GM21528 (cell line): ENCODE data around the gene DIMT1.

ENCODE experiments used
- ATAC-seq: cut with Tn5 transposase; IDR thresholded peaks from one replicate; pipeline ENCODE4 v1.9.1; 2021; ENCODE audit warnings: mild to moderate bottlenecking, moderate library complexity; ENCODE audit not compliant: unreplicated experiment, low FRiP score

Gene DIMT1

DNA sequence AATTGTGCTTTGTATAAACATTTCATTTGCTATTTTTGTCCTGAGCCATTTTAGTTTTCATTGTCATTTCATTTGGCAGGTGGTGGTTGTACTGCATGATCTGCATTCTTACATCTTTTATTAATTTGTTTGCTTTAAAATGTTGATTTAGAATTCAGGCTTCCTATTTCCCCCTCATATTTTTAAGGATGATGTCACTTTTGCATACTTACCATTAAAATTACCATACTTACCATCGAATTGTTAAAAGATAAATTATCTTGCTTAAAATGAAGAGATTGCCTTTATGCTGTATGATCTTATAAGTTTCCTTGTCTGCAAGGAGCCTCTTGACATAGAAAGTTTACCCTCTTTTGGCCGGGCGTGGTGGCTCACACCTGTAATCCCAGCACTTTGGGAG, 31.1 kb downstream of the DIMT1 start:
- ATAC-seq: no peak

DNA sequence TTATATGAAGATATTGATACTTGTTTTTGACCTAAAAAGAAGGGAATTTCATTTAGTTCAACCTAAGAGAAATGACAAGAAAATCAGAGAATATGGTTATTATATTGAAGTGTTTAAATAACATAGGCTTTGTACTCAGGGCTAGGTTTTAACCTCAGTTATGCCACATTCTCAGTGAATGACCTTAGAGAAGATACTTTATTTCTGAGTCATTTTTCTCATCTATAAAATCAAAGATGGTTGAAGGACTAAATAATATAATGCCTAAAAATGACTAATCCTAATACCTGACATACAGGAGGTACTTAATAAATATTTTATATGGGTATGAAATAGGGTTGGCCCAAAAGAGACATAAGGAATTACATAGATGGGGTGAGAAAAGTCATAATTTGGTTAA, 32.3 kb downstream of the DIMT1 start:
- no peak for ATAC-seq

DNA sequence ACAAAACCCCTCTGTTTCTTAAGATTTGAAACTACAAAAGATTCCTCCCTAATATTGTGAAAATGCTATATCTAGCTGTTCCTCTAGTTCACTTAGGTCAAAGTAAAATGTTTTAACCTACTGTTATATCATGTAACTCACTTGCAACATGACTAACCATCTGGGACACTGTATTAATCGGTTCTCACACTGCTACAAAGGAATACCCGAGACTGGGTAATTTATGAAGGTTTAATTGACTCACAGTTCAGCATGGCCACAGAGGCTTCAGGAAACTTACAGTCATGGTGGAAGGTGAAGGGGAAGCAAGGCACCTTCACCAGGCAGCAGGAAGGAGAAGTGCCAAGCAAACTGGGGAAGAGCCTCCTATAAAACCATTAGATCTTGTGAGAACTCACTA, 34.7 kb downstream of the DIMT1 start:
- ATAC-seq: no peak

DNA sequence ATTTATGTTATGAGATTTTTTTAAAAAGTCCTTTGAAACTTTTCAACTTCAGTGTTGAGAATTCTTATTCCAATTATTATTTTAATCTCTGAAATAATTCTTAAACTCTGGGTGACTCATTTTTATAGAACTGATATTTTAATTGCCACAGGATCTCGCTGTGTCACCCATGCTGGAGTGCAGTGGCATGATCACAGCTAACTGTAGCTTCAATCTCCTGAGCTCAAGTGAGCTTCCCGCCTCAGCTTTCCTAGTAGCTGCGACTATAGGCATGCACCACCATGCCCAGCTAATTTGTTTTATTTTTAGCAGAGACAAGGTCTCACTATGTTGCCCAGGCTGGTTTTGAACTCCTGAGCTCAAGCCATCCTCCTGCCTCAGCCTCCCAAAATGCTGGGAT, 41.0 kb downstream of the DIMT1 start:
- no peak for ATAC-seq

DNA sequence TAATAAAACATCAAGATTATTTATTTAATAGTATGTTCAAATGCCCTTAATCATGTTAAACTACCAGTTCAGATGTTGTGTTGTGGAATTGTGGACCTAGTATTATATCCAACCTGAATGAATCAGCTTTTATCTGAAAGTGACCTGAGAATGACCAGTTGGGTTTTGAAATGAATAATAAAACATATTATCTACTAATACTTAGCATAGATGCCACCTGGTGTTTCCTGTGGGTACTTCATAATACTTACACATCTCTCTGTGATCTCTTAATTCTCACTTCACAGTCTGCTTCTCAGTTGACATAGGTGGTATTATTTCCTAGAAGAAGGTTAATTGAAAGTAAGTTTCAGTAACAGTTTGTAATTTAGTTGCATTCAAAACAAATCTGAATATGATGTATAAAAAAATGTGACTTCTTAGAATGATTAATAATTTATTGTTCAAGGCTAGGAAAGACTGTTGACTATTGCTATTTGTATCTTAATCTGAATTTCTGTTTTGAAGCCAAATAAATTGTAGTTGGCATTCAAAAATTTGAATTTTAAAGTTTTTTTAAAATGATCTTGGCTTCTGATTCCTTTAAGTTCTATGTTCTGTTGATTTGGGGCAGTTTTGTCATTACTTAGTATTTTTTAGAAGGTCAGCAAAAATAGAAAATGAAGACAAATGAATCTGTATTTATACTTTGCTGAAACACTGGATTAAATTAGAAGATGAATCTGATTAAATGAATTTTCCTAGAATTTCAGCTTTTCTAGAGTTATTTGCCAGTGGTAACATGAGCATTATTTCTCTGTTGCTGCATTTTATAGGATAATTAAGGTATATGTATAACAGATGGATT, 49.5 kb downstream of the DIMT1 start:
- peak; percentile 80 for ATAC-seq

DNA sequence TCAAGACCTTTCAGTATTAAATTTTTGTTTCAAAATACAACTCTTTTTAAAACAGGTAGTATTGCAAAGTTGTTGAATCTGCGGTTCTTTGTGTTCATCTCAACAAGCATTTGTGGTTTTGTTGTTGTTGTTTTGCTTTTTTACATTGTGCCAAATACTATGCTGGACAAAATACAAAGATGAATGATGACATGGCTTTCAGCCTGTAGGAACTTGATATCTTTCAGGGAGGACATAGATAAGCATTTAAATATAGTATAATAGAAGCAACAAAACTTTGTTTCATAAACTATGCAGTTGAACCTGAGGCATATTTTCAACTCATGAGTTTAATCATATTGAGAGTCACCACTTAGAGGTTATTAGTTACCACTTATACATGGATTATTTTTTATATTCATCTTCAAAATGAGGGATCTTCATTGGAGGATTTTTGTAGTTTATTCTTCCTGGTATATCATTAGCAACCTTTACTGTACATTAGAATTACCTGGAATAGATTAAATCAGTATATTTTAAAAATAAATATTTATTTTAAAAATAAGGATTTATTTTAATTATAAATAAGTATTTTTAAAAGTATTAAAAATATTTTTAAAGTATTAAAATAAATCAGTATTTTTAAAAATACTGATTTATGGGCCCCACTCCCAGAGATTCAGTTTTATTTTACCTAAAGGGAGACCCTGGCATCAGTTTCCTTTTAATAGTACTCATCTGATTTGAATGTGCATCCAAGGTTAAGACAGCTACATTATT, 54.8 kb downstream of the DIMT1 start:
- no peak for ATAC-seq

DNA sequence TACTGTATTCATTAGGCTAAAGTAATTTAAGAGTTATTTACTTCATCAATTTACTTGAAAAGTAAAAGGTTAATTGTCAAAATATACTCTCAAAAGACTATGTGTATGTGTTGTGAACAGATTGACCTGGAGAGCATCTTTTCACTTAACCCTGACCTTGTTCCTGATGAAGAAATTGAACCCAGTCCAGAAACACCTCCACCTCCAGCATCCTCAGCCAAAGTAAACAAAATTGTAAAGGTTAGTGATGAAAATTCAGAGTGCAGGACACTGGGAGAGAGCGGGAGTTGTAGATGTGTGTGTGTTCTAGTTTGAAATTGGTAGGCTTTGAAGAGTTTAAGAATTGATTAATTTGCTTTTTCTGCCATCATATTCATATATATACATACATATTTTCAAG, 55.8 kb downstream of the DIMT1 start:
- no peak for ATAC-seq

DNA sequence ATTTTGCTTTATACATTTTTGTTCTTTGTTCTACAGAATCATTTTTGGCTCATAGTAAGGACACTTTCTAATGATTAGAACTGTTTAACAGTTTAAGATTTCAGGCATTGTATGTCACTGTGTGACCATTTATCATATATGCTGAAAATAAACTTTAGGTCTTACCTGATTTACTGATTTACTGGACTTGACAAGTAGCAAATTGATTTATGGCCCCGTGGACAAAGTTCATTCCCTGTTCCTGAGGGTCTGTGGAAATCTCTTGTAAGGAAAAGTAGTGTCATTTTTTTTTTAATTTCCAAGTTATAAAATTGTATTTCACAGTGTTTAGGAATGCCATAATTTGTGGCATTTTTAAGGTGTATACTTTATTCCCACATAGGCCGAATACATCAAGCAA, 57.0 kb downstream of the DIMT1 start:
- no peak for ATAC-seq

DNA sequence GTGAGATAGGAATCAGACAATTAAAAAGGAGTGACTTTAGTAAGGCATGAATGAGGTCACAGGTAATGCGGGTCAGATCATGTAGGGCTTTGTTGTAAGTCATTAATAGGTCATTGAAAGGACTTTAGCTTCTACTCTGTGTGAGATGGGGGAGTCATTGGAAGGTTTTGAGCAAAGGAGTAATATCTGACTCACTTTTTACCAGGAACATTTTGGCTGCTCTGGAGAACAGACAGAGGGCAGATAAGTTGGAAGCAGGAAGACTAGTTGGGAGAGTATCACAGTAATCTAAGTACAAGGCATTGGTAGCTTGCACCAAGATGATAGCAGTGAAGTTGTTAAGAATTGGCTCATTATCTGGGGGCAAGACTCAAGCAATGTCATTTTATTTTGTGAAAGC, 60.3 kb downstream of the DIMT1 start:
- ATAC-seq: no peak

DNA sequence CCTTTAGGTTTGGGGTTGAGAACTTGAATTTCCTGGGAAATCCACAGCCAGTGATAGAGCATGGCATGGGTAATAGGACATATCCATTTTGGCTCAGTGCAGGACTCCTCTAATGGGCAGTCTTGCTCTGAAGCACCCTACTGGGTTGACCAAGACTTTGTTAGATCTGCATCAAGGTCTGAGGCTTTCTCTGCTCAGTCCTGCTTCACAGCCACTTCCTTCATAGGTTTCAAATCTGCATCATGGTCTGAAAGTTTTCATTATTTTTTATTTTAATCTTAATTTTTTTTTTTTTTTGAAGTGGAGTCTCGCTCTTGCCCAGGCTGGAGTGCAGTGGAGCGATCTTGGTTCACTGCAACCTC, 61.2 kb downstream of the DIMT1 start:
- peak; percentile 52 for ATAC-seq

DNA sequence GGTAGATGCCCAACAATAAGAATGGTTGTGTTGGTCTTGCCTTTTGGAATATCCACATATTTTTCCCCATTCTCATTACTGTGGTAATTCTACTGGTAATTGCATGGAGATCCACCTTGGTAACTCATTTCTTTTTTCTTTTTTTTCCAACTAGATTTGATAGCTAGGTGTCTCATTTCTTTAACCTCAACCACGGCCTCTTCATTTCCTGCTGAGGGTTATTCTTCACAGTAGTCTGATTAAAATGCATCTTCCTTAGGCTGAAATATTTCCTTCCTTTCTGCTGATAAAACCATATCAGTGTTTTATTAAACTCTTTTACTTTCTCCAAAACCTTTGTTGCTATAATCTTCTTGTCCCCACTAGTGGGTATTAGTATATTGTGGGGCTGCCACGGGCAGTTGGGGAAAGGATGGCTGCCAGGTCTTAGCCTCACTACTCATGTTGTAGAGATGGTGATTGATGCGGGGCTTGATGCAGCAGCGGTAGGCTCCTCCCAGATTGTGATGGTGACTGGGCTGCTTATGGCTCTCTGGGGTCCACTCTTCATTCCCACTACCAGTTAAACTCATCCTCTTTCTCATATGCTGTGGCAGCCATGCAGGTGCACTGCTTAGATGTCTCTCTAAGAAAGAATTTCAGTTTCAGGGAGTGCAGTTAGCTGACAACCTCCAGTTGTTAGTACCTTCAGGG, 61.8 kb downstream of the DIMT1 start:
- ATAC-seq: peak; percentile 82

DNA sequence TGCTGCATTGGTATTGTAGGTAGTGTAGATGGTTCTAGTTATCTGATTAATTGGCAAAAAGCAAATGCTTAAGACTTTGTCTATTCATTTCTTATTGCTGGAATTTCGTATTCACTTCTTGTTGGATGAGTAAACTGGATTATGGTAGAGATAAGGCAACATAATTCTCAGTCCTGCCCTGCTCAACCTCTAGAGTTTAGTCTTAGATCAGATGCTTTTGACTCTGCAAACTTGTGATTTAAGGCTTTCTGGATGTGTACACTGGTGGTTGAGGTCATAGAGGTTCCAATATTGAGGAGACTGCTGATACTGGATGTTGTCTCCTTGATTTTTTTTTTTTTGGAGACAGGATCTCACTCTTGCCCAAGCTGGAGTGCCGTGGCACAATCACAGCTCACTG, 62.7 kb downstream of the DIMT1 start:
- ATAC-seq: no peak

DNA sequence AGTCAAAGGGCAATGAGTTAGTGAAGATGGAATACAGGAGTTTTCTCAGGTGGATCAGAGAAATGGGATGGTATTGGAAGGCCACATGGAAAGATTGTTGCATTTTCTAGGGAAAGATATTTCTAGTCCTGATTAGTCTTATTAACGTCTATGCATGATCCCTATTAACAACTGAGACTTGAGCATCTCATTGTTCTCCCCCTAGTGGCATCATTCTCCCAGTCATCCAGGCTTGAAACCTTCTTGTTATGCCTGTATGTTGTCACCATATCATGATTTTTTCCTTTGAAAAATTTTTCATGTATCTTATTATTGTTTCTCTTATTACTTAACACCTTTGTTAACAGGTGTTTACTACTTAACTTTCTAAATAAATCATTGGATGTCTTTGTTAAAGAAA, 63.3 kb downstream of the DIMT1 start:
- no peak for ATAC-seq
